Endothelial cell of umbilical vein (primary cell): ENCODE data around the gene FYN.

Source experiments
- EZH2 ChIP-seq: IDR thresholded peaks from 2 replicates; pipeline ENCODE4 v1.6.1; 2012; ENCODE audit warnings: borderline replicate concordance, low read depth, mild to moderate bottlenecking, moderate library complexity, low read length, inconsistent platforms; ENCODE audit not compliant: severe bottlenecking
- FOS ChIP-seq: IDR thresholded peaks from 2 replicates; pipeline ENCODE4 v1.6.1; 2011; ENCODE audit warnings: mild to moderate bottlenecking, low read length, moderate library complexity, borderline replicate concordance; ENCODE audit not compliant: insufficient read depth
- JUN ChIP-seq: IDR thresholded peaks from 2 replicates; pipeline ENCODE4 v1.6.1; 2011; ENCODE audit warnings: borderline replicate concordance, low read depth; ENCODE audit not compliant: insufficient read length, insufficient read depth
- MYC ChIP-seq: IDR thresholded peaks from one replicate; pipeline ENCODE4 v1.6.1; 2011; ENCODE audit warnings: mild to moderate bottlenecking, low read depth, low read length
- POLR2A ChIP-seq: IDR thresholded peaks from 2 replicates; pipeline ENCODE4 v1.6.1; 2012; ENCODE audit warnings: low read depth, mild to moderate bottlenecking, control low read depth, low read length
- POLR2AphosphoS5 ChIP-seq: IDR thresholded peaks from 2 replicates; pipeline ENCODE4 v1.6.1; 2012; ENCODE audit warnings: low read depth, mild to moderate bottlenecking, control low read depth, low read length, moderate library complexity; ENCODE audit not compliant: insufficient read depth
- TF ChIP-seq, protein P1 (sequence below), 2 donors: IDR thresholded peaks; 1 replicate in 1 of 2; 2 replicates in 1 of 2; pipeline ENCODE4 v1.5.1; 2011; ENCODE audit warnings: low read length in 2 of 2, mild to moderate bottlenecking in 2 of 2, moderate library complexity in 2 of 2, control low read depth in 1 of 2, inconsistent platforms in 1 of 2, low read depth in 1 of 2; ENCODE audit not compliant: insufficient read depth in 1 of 2; ENCODE audit errors: extremely low read depth in 1 of 2
- TF ChIP-seq, protein P2 (sequence below): IDR thresholded peaks from 2 replicates; pipeline ENCODE4 v1.6.1; 2011; ENCODE audit not compliant: insufficient read depth, insufficient read length

DNA sequence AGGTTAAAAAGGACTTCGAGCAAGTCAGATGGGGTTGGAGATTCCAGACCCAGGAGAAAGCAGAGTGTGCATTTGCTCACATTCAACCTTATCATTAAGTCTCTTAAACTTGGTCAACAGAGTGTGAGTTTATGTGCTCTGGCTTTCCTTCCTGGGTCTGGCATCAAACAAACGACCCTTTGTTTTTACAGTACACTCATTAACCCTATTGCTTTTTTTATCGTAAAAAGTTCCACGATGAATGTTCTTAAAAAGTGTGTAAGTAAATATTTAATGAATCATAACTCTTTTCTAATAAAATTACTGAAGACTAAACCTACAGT lies 2.5 kb downstream of the FYN start:
- TF ChIP-seq, protein P1, sequence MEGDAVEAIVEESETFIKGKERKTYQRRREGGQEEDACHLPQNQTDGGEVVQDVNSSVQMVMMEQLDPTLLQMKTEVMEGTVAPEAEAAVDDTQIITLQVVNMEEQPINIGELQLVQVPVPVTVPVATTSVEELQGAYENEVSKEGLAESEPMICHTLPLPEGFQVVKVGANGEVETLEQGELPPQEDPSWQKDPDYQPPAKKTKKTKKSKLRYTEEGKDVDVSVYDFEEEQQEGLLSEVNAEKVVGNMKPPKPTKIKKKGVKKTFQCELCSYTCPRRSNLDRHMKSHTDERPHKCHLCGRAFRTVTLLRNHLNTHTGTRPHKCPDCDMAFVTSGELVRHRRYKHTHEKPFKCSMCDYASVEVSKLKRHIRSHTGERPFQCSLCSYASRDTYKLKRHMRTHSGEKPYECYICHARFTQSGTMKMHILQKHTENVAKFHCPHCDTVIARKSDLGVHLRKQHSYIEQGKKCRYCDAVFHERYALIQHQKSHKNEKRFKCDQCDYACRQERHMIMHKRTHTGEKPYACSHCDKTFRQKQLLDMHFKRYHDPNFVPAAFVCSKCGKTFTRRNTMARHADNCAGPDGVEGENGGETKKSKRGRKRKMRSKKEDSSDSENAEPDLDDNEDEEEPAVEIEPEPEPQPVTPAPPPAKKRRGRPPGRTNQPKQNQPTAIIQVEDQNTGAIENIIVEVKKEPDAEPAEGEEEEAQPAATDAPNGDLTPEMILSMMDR (IDR thresholded peaks at IDR 0.05; ENCODE audit: extremely low read depth in 1 of 2, insufficient read depth in 1 of 2, low read depth in 1 of 2, low read length in 2 of 2) = no peak
- TF ChIP-seq POLR2A = no peak
- TF ChIP-seq FOS = no peak
- TF ChIP-seq EZH2 = no peak
- TF ChIP-seq POLR2AphosphoS5 = no peak
- TF ChIP-seq JUN = no peak
- TF ChIP-seq, protein P2, sequence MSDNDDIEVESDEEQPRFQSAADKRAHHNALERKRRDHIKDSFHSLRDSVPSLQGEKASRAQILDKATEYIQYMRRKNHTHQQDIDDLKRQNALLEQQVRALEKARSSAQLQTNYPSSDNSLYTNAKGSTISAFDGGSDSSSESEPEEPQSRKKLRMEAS = no peak
- TF ChIP-seq MYC = no peak
